Testis (tissue), 2 donors: ENCODE measurements around the gene BTBD2.

Source experiments
- CTCF ChIP-seq, 3 experiments: fragments of 450-650 bp in 2 of 3; fragments of 200-600 bp in 1 of 3; sonication (generic) in 1 of 3; IDR thresholded peaks; one replicate each; pipeline ENCODE4 v1.5.1; 2016 to 2019; ENCODE audit warnings: antibody characterized with exemption in 3 of 3, mild to moderate bottlenecking in 2 of 3, moderate library complexity in 1 of 3
- POLR2A ChIP-seq: fragments of 450-650 bp; IDR thresholded peaks from one replicate; pipeline ENCODE4 v1.6.1; 2017; ENCODE audit warnings: antibody characterized with exemption, mild to moderate bottlenecking, moderate library complexity

DNA sequence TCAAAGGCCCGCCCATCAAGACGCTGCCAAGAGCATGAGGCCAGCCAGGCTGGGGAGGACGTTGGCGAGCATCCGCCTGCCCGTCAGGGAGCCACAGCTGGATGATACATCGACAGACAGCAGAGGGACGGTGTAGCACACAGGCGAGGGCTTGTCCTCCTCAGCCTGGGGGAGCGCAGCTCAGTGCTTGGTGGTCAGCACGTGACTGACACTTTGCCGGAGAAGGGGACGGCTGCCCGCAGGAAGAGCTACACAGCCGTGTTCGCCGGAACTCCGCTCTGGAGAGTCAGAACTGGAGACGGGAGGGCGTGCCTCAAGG, 40.4 kb downstream of the BTBD2 start:
- TF ChIP-seq CTCF (IDR thresholded peaks at IDR 0.05) (no peak), POLR2A (no peak)
